ENCODE results near the gene RNF207.

RNF207 gene

DNA sequence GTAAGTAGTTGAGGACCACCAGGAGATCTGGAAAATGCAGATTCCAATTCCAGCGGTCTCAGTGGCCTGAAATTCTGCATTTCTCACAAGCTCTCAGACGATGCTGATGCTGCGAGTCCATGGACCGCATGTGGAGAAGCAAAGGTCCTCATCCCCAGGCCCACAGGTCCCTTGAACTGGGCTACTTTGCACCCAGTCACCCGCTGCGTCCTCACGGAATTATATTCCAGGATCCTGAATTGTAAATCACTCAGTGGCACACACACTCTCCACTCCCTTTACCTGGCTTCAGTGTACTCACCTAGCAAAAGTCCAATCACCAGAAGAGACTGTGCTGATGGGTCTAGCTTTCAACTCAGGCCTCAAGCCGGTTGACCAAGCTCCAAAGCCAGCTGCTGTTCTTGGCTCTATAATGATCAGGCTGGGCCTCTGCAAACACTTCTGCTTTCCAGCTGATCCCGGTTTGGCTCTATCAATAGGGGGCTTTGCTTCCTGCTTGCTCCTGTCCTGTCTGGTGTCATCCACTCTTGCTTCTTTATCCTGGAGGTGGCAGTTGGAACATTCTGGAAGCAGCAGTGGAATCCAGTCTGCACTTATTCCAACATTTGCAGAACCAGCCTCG is 5.6 kb upstream of the RNF207 start:
- TF ChIP-seq GATA2 (IDR thresholded peaks at IDR 0.05; ENCODE audit: low read depth, low read length): no peak
- no peak for TF ChIP-seq GATA3 (IDR thresholded peaks at IDR 0.05; ENCODE audit: low read depth, low read length)

DNA sequence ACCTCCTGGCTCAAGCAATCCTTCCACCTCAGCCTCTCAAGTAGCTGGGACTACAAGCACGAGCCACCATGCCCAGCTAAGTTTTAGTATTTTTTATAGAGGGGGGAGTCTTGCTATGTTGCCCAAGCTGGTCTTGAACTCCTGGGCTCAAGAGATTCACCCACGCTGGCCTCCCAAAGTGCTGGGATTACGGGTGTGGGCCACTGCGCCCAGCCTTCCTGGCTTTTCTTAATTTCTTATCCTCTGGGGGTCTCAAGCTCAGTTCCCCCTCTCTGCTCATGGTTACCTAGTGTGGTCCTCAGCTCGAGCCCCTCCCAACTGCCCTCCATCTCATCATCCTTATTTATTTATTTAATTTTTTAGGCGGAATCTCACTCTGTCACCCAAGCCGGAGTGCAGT is 3.7 kb upstream of the RNF207 start:
- TF ChIP-seq GATA2 (IDR thresholded peaks at IDR 0.05; ENCODE audit: low read depth, low read length) (no peak), GATA3 (IDR thresholded peaks at IDR 0.05; ENCODE audit: low read depth, low read length) (no peak)

DNA sequence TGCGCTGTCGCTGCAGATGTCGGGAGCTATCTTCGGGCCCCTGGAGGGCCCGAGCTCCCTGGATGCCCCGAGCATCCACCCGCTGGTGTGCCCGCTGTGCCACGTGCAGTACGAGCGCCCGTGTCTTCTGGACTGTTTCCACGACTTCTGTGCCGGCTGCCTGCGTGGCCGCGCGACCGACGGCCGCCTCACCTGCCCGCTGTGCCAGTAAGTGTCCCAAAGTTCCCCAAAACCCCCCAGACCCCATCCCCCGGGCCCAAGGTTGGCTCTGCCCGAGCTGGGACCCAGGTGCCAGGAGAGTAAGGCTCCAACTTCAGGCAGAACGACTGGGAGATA is 569 bp downstream of the RNF207 start:
- TF ChIP-seq GATA2 (IDR thresholded peaks at IDR 0.05; ENCODE audit: low read depth, low read length) (no peak), GATA3 (IDR thresholded peaks at IDR 0.05; ENCODE audit: low read depth, low read length) (no peak)

DNA sequence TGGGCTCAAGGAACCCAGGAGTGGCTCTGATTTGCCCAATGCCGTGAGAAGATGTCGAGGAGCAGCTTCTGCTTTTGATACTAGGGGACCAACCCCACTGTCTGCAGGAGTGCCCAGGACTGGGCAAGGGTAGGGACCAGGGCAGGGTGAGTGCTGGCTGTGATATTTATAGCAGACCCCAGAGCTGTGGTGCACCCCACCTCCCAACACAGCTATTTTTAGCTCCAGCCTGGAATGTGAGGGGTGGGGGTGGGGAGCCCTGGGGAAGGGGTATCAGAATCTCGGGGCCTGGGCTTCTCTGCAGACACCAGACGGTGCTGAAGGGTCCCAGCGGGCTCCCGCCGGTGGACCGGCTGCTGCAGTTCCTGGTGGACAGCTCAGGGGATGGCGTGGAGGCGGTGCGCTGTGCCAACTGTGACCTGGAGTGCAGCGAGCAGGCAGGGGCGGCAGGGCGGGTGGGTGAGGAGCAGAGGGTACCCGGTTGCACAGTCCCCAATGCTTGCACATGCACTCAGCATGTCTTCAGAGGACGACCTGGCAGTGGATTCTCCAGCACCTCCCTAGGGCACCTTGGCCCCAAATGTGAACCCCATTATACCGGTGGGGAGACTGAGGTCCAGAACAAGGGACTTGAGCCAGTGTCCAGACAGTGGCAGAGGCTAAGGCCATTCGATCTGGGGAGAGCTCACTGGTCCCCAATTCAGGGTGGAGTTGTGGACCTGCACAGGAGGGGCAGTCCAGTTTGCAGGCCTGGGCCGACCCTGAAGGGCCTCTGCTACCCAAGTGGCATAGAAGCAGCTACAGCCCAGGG is 1.4 kb downstream of the RNF207 start:
- TF ChIP-seq GATA2 (IDR thresholded peaks at IDR 0.05; ENCODE audit: low read depth, low read length) (no peak), GATA3 (IDR thresholded peaks at IDR 0.05; ENCODE audit: low read depth, low read length) (no peak)

DNA sequence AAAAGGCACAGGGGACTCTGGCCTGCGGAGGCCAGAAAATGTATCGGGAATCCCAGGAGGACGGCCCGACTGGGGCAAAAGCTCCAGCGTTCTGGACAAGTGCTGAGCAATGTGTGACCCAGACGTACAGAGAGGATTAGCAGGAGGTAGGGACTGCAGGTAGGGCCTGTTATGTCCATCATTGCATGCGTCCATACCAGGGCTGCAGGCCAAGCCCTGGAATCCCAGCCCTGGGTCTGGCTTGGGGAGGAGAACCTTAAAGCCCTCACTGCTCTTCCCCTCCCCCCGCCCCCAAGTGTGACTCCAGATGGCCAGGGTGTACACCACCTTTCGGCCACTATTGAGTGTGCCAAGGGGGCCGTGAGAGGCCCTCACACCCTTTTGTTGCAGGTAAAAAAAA is 2.0 kb downstream of the RNF207 start:
- TF ChIP-seq GATA2 (IDR thresholded peaks at IDR 0.05; ENCODE audit: low read depth, low read length) (no peak), GATA3 (IDR thresholded peaks at IDR 0.05; ENCODE audit: low read depth, low read length) (no peak)

DNA sequence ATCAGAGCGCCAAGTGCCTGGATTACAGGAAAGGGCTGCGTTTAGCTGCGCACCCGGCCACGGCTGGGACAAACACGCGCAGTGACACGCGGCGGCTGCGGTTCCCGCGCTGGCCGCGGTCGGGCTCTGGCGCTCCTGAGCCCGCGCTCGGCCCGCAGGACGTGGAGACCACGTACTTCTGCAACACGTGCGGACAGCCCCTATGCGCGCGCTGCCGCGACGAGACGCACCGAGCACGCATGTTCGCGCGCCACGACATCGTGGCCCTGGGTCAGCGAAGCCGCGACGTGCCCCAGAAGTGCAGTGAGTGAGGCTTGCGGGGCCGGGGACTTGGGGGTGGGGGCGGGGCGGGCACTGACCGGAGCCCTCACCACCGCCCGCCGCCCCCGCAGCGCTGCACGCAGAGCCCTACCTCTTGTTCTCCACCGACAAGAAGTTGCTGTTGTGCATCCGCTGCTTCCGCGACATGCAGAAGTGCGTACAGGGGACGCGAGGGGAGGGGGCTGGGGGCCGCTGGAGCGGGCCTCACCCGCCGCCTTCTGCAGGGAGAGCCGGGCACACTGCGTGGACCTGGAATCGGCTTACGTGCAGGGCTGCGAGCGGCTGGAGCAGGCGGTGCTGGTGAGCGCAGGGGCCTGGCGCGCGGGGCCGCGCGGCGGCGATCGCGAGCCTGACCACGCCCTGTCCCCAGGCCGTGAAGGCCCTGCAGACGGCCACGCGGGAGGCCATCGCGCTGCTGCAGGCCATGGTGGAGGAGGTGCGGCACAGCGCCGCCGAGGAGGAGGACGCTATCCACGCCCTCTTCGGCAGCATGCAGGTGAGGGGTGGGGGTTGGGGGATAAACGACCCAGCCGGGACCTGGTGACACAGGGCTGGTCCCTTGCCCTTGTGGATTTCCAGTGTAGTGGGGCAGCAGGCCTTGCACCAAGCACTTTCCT is 3.1 kb downstream of the RNF207 start:
- TF ChIP-seq GATA2 (IDR thresholded peaks at IDR 0.05; ENCODE audit: low read depth, low read length): no peak
- TF ChIP-seq GATA3 (IDR thresholded peaks at IDR 0.05; ENCODE audit: low read depth, low read length): no peak

DNA sequence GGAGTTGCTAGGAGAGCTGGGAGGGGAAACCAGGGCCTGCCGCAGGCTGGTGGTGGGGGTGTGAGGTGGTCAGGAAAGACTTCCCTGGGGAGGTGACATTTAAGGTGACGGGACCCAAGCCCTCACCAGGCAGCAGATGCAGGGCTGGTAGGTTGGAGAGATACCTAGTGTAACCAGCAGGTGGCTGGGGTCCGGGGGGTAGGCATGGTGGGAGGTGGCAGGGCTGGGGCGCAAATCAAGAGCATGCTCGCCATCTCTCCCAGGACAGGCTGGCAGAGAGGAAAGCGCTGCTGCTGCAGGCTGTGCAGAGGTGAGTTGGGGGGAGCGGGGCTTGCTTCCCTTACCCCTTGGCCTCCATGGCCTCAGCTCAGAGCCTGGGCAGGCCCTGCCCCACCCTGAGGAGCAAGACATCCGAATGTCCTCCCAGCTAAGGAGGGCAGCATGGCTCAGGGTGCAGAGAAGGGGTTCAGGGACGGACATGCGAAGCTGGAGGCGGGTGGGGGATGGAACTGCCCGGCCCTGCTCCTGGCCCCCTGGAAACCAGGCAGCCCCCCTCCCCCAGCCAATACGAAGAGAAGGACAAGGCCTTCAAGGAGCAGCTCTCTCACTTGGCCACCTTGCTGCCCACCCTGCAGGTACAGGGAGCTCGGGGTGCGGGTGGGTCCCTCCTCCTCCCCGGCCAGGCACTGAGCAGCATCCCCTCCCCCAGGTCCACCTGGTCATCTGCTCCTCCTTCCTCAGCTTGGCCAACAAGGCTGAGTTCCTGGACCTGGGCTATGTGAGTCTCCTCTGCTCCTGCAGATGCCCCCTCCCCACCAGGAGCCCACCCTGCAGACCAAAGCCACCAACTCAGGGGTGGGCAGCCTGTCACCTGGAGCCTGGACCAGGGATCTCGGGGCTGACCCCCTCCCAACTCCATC is 4.0 kb downstream of the RNF207 start:
- no peak for TF ChIP-seq GATA3 (IDR thresholded peaks at IDR 0.05; ENCODE audit: low read depth, low read length)
- no peak for TF ChIP-seq GATA2 (IDR thresholded peaks at IDR 0.05; ENCODE audit: low read depth, low read length)

DNA sequence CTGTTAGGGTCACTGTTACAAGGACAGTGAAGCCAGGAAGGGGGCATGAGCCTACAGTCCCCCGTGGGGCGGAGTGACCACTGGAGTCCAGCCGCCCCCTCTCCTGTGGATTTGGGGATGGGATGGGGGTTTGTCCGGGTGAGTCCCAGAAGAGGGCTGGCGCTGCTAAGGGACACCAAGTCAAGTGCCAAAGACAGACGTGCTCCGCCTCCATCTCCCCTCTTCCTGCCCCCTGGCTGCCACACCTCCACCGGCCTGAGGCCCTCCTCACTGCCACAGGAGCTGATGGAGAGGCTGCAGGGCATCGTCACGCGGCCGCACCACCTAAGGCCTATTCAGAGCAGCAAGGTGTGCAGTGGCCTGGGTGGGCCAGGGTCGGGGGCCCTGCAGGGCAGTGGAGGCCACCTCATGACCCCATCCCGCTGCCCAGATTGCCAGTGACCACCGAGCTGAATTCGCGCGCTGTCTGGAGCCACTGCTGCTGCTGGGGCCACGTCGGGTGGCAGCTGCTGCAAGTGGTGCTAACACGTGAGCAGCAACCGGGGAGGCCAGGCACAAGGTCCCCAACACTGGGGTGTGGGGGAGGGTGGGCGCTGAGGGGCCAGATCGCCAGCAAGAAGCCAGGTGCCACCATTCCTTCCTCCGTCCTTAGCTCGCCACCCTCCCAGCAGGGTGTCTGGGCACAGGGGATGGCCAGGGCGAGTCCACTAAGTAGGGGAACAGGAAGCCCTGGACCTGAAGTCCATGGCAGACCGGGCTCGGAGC is 4.9 kb downstream of the RNF207 start:
- no peak for TF ChIP-seq GATA3 (IDR thresholded peaks at IDR 0.05; ENCODE audit: low read depth, low read length)
- TF ChIP-seq GATA2 (IDR thresholded peaks at IDR 0.05; ENCODE audit: low read depth, low read length): no peak

DNA sequence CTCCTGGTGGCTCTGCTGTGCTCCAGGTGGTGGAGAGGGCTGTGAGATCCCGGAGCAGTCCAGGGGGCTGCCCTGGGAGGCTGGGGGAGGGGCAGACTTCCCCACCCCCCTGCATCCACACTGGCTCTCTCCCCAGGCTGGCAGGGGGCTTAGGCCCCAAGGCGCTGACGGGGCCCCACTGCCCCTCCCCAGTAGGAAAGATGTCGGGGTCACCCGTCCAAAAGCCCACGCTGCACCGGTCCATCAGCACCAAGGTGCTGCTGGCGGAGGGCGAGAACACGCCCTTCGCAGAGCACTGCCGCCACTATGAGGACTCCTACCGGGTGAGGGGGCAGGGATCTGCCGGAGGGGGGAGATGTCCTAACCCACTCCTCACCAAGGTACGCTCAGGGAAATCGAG is 5.8 kb downstream of the RNF207 start:
- TF ChIP-seq GATA3 (IDR thresholded peaks at IDR 0.05; ENCODE audit: low read depth, low read length) (no peak), GATA2 (IDR thresholded peaks at IDR 0.05; ENCODE audit: low read depth, low read length) (no peak)

DNA sequence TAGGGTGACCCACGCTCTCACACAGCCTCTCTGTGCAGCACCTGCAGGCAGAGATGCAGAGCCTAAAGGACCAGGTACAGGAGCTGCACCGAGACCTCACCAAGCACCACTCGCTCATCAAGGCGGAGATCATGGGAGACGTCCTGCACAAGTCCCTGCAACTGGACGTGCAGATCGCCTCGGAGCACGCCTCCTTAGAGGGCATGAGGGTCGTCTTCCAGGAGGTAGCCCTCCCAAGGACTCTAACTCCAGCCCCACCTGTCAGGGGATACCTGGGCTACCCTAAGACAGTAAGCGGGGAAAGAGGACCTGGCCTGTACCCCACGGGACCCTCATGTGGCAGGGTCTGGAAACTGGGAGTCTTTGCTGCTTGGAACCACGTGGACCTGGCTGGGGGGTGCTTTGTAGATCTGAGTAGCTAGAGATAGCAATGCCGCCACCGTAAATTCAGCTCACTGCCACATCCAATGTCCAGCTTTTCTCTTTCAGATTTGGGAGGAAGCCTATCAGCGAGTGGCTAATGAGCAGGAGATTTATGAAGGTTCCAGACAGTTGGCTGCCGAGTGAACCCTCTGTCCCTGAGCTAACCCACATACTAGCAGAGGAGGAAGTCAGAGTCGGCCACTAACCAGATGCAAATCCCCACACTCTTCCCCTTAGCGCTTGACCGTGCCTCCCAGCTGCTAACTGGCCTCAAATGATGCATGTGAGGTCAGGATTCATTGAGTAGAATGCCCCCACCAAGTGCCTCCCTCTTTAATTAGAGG is 6.5 kb downstream of the RNF207 start:
- TF ChIP-seq GATA2 (IDR thresholded peaks at IDR 0.05; ENCODE audit: low read depth, low read length): no peak
- TF ChIP-seq GATA3 (IDR thresholded peaks at IDR 0.05; ENCODE audit: low read depth, low read length): no peak

DNA sequence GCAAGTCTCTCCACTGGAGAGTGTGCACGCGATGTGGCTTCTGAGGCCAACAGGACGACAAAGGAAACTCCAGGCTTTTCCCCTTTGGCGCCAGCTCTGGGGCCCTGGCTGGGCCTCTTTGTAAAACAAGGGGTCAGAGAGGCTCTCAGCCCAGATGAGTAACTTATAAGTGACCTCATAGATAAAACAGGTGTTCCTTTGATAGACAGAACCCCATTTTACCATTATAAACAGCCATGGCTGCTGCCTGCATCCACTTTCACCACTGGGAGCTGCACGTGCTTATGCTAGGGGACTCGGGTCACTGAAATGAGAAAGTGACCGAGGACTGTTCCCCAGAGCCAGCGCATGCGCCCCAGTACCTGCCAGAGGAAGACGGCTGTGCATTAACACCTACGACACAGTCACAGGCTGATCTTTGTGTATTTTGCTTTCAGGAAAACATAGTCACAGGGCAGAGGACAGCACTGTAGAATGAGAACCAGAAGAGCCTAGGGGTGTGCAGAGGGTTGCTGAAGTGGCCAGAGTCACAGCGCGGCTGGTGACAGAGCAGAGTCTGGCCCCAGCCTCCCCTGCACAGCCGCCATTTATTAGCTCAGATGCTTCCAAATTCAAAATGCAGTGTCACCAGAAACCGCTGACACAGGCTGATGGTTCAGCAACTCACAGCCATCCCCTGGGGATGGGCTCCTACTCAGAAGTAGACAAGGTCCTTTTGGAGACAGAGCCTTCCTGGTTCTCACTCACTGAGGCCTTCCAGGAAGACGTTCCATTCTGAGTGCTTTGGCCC is 12.7 kb downstream of the RNF207 start:
- TF ChIP-seq GATA3 (IDR thresholded peaks at IDR 0.05; ENCODE audit: low read depth, low read length): no peak
- TF ChIP-seq GATA2 (IDR thresholded peaks at IDR 0.05; ENCODE audit: low read depth, low read length): no peak
